Liver (tissue), 3 donors: ENCODE results near the gene MYB.

Experiments used
- ATF3 ChIP-seq: IDR thresholded peaks from 2 replicates; pipeline ENCODE4 v1.6.1; 2016; ENCODE audit warnings: antibody characterized with exemption
- CTCF ChIP-seq: fragments of 150-350 bp; IDR thresholded peaks from 2 replicates; pipeline ENCODE4 v1.5.1; 2017; ENCODE audit warnings: improper control_type of control experiment, low read depth, low read length; ENCODE audit not compliant: missing input control
- FOXA2 ChIP-seq: IDR thresholded peaks from 2 replicates; pipeline ENCODE4 v1.6.1; 2016; ENCODE audit warnings: antibody characterized with exemption
- GABPA ChIP-seq, 2 donors: IDR thresholded peaks in 1 of 2; conservative IDR thresholded peaks in 1 of 2; 2 replicates each; pipeline ENCODE4 v1.6.1; 2016; ENCODE audit warnings: antibody characterized with exemption in 2 of 2, mild to moderate bottlenecking in 1 of 2, moderate library complexity in 1 of 2
- JUND ChIP-seq, 2 donors: IDR thresholded peaks; 2 replicates each; pipeline ENCODE4 v1.6.1; 2016; ENCODE audit warnings: antibody characterized with exemption in 2 of 2
- REST ChIP-seq: IDR thresholded peaks from 2 replicates; pipeline ENCODE4 v1.6.1; 2016; ENCODE audit warnings: antibody characterized with exemption, mild to moderate bottlenecking
- YY1 ChIP-seq: IDR thresholded peaks from 2 replicates; pipeline ENCODE4 v1.6.1; 2016; ENCODE audit warnings: antibody characterized with exemption, mild to moderate bottlenecking
- ZBTB33 ChIP-seq: IDR thresholded peaks from 2 replicates; pipeline ENCODE4 v1.6.1; 2016; ENCODE audit warnings: antibody characterized with exemption
- donor health status: healthy.
- donor health status: healthy.

- TF ChIP-seq CTCF: no peak
- no peak for TF ChIP-seq REST
- TF ChIP-seq YY1: no peak
- TF ChIP-seq ZBTB33: no peak
- no peak for TF ChIP-seq ATF3
- no peak for TF ChIP-seq GABPA (IDR thresholded peaks at IDR 0.05 in 1 of 2, conservative IDR thresholded peaks at IDR 0.05 in 1 of 2)
- TF ChIP-seq FOXA2: no peak
- TF ChIP-seq JUND (IDR thresholded peaks at IDR 0.05): no peak
Measured at GRCh38 chr6:135225911-135226310, 44.8 kb downstream of the MYB start.
